ENCODE data around the gene TNKS1BP1.

The TNKS1BP1 gene

GRCh38 chr11:57368845-57369232 is 44.1 kb upstream of the TNKS1BP1 start:
- TF ChIP-seq REST (IDR thresholded peaks at IDR 0.05; ENCODE audit: insufficient read depth in 1 of 2, low read depth in 2 of 2, low read length in 2 of 2) (no peak), POLR2AphosphoS5 (IDR thresholded peaks at IDR 0.05; ENCODE audit: low read depth, low read length) (no peak), SIN3A (IDR thresholded peaks at IDR 0.05; ENCODE audit: borderline replicate concordance, insufficient read depth, low read length) (no peak), TAF1 (IDR thresholded peaks at IDR 0.05; ENCODE audit: borderline replicate concordance, insufficient read depth, low read length) (no peak), FOXP2 (optimal IDR thresholded peaks at IDR 0.05; ENCODE audit: borderline replicate concordance, extremely low read depth, extremely low read length, insufficient read depth) (no peak)

DNA sequence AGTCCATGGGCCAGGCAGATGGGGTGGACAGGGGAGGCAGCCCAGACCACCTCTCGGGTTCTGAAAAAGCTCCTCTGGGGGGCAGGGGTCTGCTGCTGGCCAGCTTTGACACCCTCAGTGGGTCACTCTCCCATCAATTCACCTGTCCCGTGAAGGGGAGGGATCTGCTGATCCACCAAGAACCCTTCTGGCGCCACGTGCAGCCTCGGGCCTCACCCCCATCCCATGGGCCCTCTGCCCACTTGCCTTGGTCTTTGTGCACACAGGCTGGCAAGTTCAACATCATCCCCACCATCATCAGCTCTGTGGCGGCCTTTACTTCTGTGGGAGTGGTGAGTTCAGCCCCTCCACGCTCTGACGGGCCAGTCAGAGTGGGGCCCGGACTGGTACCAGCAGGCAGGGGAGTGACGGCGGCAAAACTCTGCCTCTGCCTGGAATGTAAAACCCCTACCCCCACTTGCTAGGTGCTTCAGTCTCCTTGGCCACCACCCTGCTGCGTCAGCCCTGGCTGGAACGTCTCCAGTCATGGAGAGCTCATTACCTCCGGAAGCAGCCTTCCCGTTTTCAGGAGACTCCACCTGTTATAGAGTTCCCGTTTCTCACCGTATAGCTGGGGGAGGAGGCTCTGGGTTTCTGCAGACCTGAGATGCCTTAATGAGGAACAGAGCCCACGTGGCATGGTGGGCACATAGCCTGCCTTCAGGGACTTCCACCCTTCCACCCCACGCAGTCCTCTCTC is 43.5 kb upstream of the TNKS1BP1 start:
- no peak for TF ChIP-seq POLR2AphosphoS5 (IDR thresholded peaks at IDR 0.05; ENCODE audit: low read depth, low read length)
- no peak for TF ChIP-seq SIN3A (IDR thresholded peaks at IDR 0.05; ENCODE audit: borderline replicate concordance, insufficient read depth, low read length)
- TF ChIP-seq TAF1 (IDR thresholded peaks at IDR 0.05; ENCODE audit: borderline replicate concordance, insufficient read depth, low read length): no peak
- no peak for TF ChIP-seq FOXP2 (optimal IDR thresholded peaks at IDR 0.05; ENCODE audit: borderline replicate concordance, extremely low read depth, extremely low read length, insufficient read depth)
- no peak for TF ChIP-seq REST (IDR thresholded peaks at IDR 0.05; ENCODE audit: insufficient read depth in 1 of 2, low read depth in 2 of 2, low read length in 2 of 2)

DNA sequence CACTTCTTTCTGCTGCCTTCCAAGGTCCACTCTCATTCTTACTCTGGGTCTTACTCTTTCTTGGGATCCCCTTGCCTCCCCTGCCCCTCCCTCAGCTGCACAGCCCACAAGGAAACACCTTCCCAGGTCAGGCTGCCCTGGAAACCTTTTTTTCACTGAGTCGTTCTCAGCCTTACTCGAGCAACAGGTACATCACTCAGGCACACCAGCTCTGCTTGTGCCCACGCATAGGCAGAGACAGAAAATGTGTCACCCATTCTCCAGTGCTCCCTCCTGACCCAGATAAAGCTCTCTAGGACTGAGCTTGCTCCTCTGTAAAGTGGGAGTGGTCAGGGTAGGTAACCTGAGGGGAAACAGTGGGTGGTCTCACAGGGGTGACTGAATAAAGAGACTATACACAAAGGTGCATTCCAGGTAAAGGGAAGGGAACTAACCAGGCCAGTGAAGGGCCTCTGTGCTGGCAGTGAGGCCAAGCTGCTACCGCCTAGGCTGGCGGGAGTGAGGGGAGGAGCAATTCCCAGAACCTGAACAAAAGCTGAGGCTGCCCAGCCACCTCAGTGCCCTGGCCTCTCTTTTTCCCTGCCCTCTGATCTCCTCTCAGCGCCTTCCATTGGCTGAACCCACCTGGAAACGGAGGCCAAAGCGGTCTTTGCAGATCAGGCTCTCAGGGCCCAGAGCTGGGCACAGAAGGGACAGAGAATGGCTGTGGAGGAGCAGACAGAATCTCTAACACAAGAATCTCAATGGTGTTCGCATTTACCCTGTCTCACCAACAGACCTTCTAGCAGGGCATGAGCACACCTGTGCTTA is 40.3 kb upstream of the TNKS1BP1 start:
- TF ChIP-seq FOXP2 (optimal IDR thresholded peaks at IDR 0.05; ENCODE audit: borderline replicate concordance, extremely low read depth, extremely low read length, insufficient read depth) (no peak), SIN3A (IDR thresholded peaks at IDR 0.05; ENCODE audit: borderline replicate concordance, insufficient read depth, low read length) (no peak), REST (IDR thresholded peaks at IDR 0.05; ENCODE audit: insufficient read depth in 1 of 2, low read depth in 2 of 2, low read length in 2 of 2) (no peak), POLR2AphosphoS5 (IDR thresholded peaks at IDR 0.05; ENCODE audit: low read depth, low read length) (no peak), TAF1 (IDR thresholded peaks at IDR 0.05; ENCODE audit: borderline replicate concordance, insufficient read depth, low read length) (no peak)

DNA sequence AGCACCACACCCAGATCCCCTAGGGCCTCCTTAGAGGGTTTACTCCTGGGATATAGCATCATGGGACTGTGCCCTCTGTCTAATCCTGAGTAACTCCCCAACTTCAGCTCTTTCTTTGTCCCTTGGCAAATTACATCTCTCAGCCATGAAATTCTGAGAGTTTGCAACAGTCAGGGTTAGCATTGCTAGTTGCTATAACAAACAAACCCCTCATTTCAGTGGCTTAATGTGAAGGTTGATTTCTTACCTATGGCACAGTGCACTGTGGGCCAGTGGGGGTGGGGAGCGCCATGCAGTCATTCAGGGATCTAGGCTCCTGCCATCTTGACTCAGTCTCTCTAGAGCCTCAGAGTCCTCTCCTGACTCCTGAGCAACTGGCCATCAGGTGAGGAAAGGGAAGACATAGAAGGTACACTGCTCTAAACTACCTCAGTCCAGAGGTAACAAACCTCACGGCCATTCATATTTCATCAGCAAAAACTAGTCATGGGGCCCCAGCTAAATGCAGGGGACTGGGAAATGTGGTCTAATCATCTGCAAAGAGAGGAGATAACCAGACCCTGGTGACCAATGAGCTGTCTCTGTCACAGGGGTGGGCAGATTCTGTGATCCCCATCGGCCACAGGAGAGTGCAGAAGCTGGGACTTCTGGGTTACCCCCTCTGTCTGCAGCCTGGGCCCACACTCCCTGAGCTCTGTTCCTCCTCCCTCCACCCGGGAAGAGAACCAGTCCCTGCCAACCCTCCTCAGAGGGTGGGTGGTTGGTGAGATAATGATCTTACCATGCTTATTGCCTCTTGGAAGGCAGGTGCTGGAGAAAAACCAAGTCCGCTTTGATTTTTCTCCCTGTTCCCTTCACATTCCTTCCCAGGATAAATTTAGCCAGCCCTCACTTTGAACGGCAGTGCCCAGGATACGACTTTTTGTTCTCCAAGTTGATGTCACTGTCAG is 38.7 kb upstream of the TNKS1BP1 start:
- TF ChIP-seq REST (IDR thresholded peaks at IDR 0.05; ENCODE audit: insufficient read depth in 1 of 2, low read depth in 2 of 2, low read length in 2 of 2): no peak
- no peak for TF ChIP-seq SIN3A (IDR thresholded peaks at IDR 0.05; ENCODE audit: borderline replicate concordance, insufficient read depth, low read length)
- no peak for TF ChIP-seq TAF1 (IDR thresholded peaks at IDR 0.05; ENCODE audit: borderline replicate concordance, insufficient read depth, low read length)
- no peak for TF ChIP-seq FOXP2 (optimal IDR thresholded peaks at IDR 0.05; ENCODE audit: borderline replicate concordance, extremely low read depth, extremely low read length, insufficient read depth)
- no peak for TF ChIP-seq POLR2AphosphoS5 (IDR thresholded peaks at IDR 0.05; ENCODE audit: low read depth, low read length)
